H1 (cell line): Measurements from ENCODE around the gene KAT5. TPM values are rescaled to one million over a fixed set of nuclear protein-coding genes. Genes with fewer than 3 reads are reported as not detected.

Experiments
- BACH1 ChIP-seq: IDR thresholded peaks from 2 replicates; pipeline ENCODE4 v1.6.1; 2012; ENCODE audit warnings: low read length, improper control_type of control experiment
- BCL11A ChIP-seq, 2 experiments: IDR thresholded peaks; one replicate each; pipeline ENCODE4 v1.6.1; 2011; ENCODE audit warnings: low read depth in 2 of 2, low read length in 2 of 2, mild to moderate bottlenecking in 2 of 2
- CEBPB ChIP-seq: IDR thresholded peaks from 2 replicates; pipeline ENCODE4 v1.6.1; 2012; ENCODE audit warnings: low read depth, low read length
- CHD1 ChIP-seq: IDR thresholded peaks from 2 replicates; pipeline ENCODE4 v1.6.1; 2012; ENCODE audit warnings: low read depth, low read length, improper control_type of control experiment
- GABPA ChIP-seq: IDR thresholded peaks from 2 replicates; pipeline ENCODE4 v1.6.1; 2011; ENCODE audit warnings: mild to moderate bottlenecking, low read length, moderate library complexity, borderline replicate concordance; ENCODE audit not compliant: insufficient read depth
- HDAC2 ChIP-seq, 2 experiments: fragments of 300-600 bp in 1 of 2; sonication (generic) in 1 of 2; IDR thresholded peaks; 2 replicates each; pipeline ENCODE4 v1.6.1; 2011 to 2012; ENCODE audit warnings: low read depth in 2 of 2, low read length in 2 of 2, mild to moderate bottlenecking in 2 of 2, moderate library complexity in 2 of 2, borderline replicate concordance in 1 of 2, inconsistent platforms in 1 of 2
- JUND ChIP-seq: IDR thresholded peaks from 2 replicates; pipeline ENCODE4 v1.6.1; 2011; ENCODE audit warnings: mild to moderate bottlenecking, improper control_type of control experiment, low read length
- KDM1A ChIP-seq: fragments of 200-600, 300-600 bp; sonication (generic); IDR thresholded peaks from 2 replicates; pipeline ENCODE4 v1.7.1; 2016; ENCODE audit warnings: mild to moderate bottlenecking, low read length, borderline replicate concordance
- KDM4A ChIP-seq: IDR thresholded peaks from one replicate; pipeline ENCODE4 v1.7.1; 2012; ENCODE audit warnings: low read depth, mild to moderate bottlenecking, moderate library complexity, low read length, inconsistent platforms; ENCODE audit not compliant: severe bottlenecking
- PHF8 ChIP-seq: fragments of 200-600 bp; sonication (generic); conservative IDR thresholded peaks from 2 replicates; pipeline ENCODE4 v1.7.1; 2012; ENCODE audit warnings: low read depth, mild to moderate bottlenecking, inconsistent platforms, low read length, moderate library complexity
- RFX5 ChIP-seq: IDR thresholded peaks from 2 replicates; pipeline ENCODE4 v1.6.1; 2011; ENCODE audit warnings: low read depth, low read length, improper control_type of control experiment, borderline replicate concordance
- RNF2 ChIP-seq: fragments of 200-900, 300-1000 bp; sonication (generic); IDR thresholded peaks from 2 replicates; pipeline ENCODE4 v1.7.1; 2016; ENCODE audit warnings: borderline replicate concordance, low read depth, mild to moderate bottlenecking, antibody characterized with exemption, low read length; ENCODE audit not compliant: poor library complexity, severe bottlenecking; ENCODE audit errors: missing control alignments
- SAP30 ChIP-seq: fragments of 300-600 bp; sonication (generic); IDR thresholded peaks from 2 replicates; pipeline ENCODE4 v1.7.1; 2012; ENCODE audit warnings: low read length, moderate library complexity, mild to moderate bottlenecking, inconsistent platforms; ENCODE audit not compliant: insufficient read depth, insufficient replicate concordance
- SP2 ChIP-seq: IDR thresholded peaks from 2 replicates; pipeline ENCODE4 v1.6.1; 2012; ENCODE audit warnings: mild to moderate bottlenecking, low read length, inconsistent platforms
- SP4 ChIP-seq: IDR thresholded peaks from 2 replicates; pipeline ENCODE4 v1.6.1; 2012; ENCODE audit warnings: low read length, inconsistent platforms
- SUZ12 ChIP-seq: fragments of 200-600 bp; sonication (generic); IDR thresholded peaks from 2 replicates; pipeline ENCODE4 v1.6.1; 2012; ENCODE audit warnings: mild to moderate bottlenecking, inconsistent platforms, low read length, moderate library complexity, mixed read lengths
- TAF1 ChIP-seq: IDR thresholded peaks from 2 replicates; pipeline ENCODE4 v1.6.1; 2011; ENCODE audit warnings: mild to moderate bottlenecking, low read depth, low read length
- TEAD4 ChIP-seq: IDR thresholded peaks from 2 replicates; pipeline ENCODE4 v1.6.1; 2012; ENCODE audit warnings: low read depth, low read length, inconsistent platforms, mixed read lengths
- YY1 ChIP-seq: IDR thresholded peaks from 2 replicates; pipeline ENCODE4 v1.6.1; 2011; ENCODE audit warnings: low read depth, mild to moderate bottlenecking, low read length
- ZNF274 ChIP-seq: IDR thresholded peaks from 2 replicates; pipeline ENCODE4 v1.7.0; 2012; ENCODE audit warnings: low read length, borderline replicate concordance; ENCODE audit errors: extremely low read depth
- polyA plus RNA-seq, 7 experiments: library from polyadenylated mRNA; depleted of rRNA in 3 of 7; stranded (reverse) in 5 of 7; unstranded in 2 of 7; fragments of >200 nt in 5 of 7; fragments of 200-250 nt in 2 of 7; gene quantifications; 1 replicate in 5 of 7; 2 replicates in 1 of 7; 4 replicates in 1 of 7; pipeline versions ENCODE4 v1.2.1 to v1.2.3, GENCODE V29; 2011 to 2013; ENCODE audit warnings: missing spikeins in 2 of 7, mixed read lengths in 2 of 7
- total RNA-seq: library from RNA; stranded (reverse); fragmentation: NEBNext Ultra II Directional; extraction: Animal tissue kit (Norgen Biotek cat#: 25700); gene quantifications from 2 replicates; pipeline ENCODE4 v1.2.1, GENCODE V29; 2021
- TF ChIP-seq, protein P1 (sequence below), 3 experiments: IDR thresholded peaks; 1 replicate in 2 of 3; 2 replicates in 1 of 3; pipeline versions ENCODE4 v1.5.1 to v1.6.1; 2011; ENCODE audit warnings: low read length in 3 of 3, mild to moderate bottlenecking in 3 of 3, inconsistent platforms in 2 of 3, low read depth in 1 of 3, moderate library complexity in 1 of 3; ENCODE audit not compliant: insufficient read depth in 1 of 3; ENCODE audit errors: control extremely low read depth in 1 of 3

The KAT5 gene
- total and polyA plus RNA-seq, 2 of the 8 experiments (the other 6 are each of a cell fraction or from before 2014, with no cell fraction given) = 26.7 to 37.4 TPM

DNA sequence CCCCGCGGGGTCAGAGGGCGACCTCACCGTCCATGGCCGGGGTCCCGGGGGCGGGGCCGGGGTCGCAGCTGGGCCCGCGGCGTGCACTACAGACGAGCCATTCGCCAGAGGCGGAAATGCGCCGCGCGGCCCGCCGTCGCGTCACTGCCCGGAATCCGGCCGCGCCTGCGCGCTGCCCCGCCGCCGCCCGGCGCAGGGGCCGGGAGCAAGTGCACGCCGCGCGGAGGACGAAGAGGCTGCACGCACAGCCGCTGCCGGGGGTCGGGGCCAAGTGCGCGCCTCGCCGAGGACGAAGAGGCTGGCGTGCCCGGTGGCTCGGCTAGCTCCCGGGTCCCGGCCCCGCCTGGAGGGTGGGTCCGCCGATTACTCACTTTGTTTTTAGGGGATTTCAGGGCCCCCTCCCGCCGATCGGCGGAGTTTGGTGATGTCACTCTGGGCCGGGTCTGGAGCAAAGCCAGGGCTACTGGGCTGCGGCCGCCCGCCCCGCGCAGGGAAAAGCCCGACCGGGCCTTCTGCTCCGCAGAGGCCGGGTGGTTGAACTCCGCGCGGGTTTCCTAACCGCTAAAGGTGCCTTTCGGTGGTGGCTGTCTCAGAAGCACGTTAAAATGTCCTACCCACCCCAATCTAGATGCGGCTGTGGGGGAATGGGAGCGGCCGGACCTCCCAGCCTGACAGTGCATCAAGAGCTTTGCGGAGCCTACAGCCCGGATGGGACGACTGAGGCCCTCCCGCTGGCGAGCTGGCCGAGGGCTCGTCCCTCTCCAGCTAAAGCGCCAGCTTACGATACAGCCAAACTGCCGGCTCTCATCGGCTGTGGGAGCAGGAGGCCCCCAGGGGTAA lies 49.0 kb upstream of the KAT5 start, which contains the start of gene RELA (continued):
- no peak for TF ChIP-seq ZNF274
- no peak for TF ChIP-seq JUND
- no peak for TF ChIP-seq CHD1
- no peak for TF ChIP-seq SP2
- no peak for TF ChIP-seq BACH1
- no peak for TF ChIP-seq KDM1A
- no peak for TF ChIP-seq BCL11A (IDR thresholded peaks at IDR 0.05; ENCODE audit: low read depth in 2 of 2, low read length in 2 of 2)
- no peak for TF ChIP-seq CEBPB
- TF ChIP-seq SUZ12 = no peak
- TF ChIP-seq TEAD4 = 0 out of 2 replicates have a peak, but pooled peaks have one; percentile 43
- 0 out of 4 replicates have a peak, but pooled peaks of 1 of the 2 experiments have one; percentile 9 for TF ChIP-seq HDAC2 (IDR thresholded peaks at IDR 0.05; ENCODE audit: borderline replicate concordance in 1 of 2, low read depth in 2 of 2, low read length in 2 of 2)
- no peak for TF ChIP-seq YY1
- no peak for TF ChIP-seq RFX5
- TF ChIP-seq KDM4A = peak; percentile 81
- TF ChIP-seq, protein P1, sequence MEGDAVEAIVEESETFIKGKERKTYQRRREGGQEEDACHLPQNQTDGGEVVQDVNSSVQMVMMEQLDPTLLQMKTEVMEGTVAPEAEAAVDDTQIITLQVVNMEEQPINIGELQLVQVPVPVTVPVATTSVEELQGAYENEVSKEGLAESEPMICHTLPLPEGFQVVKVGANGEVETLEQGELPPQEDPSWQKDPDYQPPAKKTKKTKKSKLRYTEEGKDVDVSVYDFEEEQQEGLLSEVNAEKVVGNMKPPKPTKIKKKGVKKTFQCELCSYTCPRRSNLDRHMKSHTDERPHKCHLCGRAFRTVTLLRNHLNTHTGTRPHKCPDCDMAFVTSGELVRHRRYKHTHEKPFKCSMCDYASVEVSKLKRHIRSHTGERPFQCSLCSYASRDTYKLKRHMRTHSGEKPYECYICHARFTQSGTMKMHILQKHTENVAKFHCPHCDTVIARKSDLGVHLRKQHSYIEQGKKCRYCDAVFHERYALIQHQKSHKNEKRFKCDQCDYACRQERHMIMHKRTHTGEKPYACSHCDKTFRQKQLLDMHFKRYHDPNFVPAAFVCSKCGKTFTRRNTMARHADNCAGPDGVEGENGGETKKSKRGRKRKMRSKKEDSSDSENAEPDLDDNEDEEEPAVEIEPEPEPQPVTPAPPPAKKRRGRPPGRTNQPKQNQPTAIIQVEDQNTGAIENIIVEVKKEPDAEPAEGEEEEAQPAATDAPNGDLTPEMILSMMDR (IDR thresholded peaks at IDR 0.05; ENCODE audit: control extremely low read depth in 1 of 3, insufficient read depth in 1 of 3, low read depth in 1 of 3, low read length in 3 of 3) = no peak
- 0 out of 2 replicates have a peak, but pooled peaks have one; percentile 6 for TF ChIP-seq GABPA
- TF ChIP-seq SAP30 = no peak
- TF ChIP-seq SP4 = no peak
- TF ChIP-seq TAF1 = no peak
- no peak for TF ChIP-seq RNF2
- peak; percentile 55 for TF ChIP-seq PHF8
